Fibroblast of skin of abdomen (primary cell): Measurements from ENCODE around the gene PACRG.

ENCODE experiments used
- DNase-seq: peaks from one replicate; pipeline ENCODE4 v3.0.0-alpha.2; 2013

Gene PACRG

DNA sequence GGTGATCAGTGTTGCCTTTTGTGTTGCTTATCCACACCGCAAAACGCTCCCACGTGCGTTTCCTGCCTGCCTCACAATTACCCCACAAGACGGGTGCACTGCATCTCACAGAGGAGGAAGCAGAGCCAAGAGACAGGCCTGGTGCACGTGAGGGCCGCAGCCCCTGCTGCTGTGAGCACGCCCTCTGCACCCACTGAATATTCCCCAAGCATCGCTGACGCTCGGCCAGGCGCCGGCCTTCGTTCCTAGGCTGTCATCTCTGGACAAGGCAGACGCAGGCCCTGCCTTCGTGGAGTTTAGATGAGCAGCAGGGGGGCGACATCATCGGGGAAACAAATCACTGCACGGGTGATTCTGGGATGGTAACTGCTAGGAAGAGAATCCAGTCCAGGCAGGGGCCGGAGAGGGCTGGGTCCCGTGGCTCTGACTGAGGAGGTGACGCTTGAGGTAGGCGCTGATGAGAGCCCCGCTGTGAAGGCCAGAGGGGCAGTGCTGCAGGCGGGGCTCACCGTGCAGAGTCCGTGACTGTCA lies 524.4 kb downstream of the PACRG start:
- no peak for DNase-seq

DNA sequence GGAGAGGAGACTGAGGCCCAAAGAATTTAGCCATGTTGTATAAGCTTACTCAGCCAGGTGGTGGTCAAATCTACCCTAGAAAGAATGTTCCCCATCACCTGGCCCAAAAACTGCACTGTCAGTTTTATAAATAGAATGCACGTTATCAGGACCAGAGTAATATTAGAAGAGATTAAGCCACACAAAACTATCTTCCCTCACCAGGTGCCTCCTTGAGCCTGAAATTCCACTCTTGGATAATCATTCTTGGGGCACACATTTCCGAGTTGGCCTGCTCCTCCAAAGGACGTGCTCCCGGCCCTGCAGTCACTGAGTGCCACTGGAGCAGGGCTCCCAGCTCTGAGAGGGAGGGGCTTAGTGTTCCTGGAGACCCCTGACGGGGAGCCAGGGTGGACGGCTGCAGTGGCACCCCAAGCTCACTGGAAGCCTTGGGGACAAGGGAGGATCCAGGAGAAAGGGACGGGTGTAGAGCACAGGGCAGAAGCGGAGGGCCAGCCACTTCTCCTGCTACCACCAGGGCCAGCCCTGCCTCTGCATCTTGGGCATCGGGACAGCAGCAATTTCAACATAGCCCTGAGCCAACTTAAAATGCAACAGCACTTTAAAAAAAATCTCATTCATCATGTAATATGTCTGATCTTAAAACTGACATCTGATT lies 525.9 kb downstream of the PACRG start:
- DNase-seq, result no peak

DNA sequence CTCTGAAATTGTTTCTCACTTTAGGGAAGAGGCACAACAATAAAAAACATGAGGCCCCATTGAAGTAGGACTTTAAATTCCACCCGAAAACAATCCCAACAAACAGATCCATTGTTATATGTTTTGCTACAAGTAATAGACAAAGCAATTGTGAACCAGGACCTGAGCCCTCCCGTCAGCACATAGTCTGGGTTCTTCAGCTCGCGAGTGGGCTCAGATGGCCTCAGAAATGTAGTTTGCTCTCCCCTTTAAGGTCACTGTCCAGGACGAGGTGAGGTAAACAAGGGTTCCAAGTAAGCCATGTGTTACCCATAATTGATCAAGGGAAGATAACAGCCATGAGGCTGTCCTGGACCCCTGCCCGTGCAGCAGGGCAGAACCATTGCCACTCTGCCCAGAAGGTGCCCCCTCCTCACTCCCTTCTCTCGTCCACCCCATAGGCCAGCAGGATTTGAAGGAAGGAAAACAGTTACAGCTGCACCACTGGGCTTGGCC lies 526.6 kb downstream of the PACRG start:
- no peak for DNase-seq

DNA sequence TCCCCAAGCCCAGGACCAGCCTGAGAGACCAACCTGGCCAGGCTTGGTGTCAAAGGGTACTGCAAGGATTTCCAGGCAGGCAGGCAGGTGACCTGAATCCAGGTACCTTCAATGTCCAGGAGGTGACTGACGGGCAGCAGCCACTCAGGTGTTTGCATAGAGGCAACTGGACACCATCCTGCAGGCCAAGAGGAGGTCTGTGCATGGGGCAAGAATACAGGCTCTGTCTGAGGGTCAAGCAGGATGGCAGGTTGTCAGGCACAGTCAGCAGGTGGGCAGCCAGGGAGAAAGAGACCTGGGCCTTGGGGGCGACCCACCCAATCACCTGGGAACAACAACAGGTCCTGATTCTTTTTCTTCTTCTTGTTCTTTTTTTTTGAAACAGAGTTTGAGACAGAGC lies 527.5 kb downstream of the PACRG start:
- no peak for DNase-seq

DNA sequence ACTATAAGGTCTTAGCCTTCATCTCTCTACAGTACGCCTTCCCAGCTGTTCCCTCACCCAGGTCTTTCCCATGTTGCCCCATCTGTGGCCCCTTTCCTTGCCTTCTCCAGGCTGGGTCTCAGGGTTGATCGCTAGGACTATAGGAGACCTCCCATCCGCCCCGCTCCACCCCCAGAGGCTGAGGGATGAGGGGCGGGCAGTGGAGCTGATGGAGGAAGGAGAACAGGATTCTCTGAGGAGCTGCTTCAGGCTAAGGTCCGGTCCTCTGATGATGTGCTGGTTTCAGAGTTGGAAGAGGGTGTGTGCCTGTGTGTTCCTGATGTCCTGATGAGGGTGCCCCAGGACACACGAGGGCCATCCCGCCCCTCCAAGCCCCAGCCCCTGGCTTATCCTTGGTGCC lies 531.9 kb downstream of the PACRG start:
- no peak for DNase-seq

DNA sequence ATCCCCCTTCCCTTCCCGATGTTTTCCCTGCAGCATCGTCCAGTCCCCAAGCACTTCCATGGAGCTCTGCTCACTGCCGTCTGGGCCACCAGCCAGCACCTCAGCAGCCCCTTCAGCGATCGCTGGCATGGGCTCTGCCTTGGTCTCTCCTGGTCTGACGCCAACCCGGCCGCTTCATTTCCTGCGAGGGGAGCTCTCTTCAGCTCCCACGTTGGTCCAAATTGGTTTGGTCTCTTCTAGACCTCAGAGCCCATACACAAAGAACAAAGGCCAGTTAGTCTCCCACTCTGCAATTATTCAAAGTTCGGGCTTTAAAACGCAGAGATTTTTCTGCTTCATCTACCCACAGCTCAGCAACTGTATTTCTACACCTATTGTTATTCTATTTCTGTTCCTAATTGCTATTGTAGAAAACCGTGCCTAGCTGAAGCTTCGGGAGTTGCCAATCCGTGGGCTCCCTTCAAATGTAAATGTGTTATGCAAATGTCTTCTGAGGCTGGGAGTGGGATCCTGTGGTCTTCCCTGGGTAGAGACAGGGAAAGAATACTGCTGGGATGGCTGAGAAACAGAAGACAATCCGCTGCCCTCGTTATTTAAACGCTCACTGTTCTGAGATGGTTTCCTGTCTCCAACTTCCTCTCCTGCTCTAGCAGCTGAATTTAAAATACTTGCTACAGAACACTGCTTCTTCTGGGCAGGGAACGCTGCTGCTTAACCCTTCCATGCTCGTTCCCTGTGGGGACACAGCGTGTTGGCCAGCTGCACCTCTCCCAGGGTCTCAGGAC lies 532.5 kb downstream of the PACRG start:
- peak; percentile 29 for DNase-seq

DNA sequence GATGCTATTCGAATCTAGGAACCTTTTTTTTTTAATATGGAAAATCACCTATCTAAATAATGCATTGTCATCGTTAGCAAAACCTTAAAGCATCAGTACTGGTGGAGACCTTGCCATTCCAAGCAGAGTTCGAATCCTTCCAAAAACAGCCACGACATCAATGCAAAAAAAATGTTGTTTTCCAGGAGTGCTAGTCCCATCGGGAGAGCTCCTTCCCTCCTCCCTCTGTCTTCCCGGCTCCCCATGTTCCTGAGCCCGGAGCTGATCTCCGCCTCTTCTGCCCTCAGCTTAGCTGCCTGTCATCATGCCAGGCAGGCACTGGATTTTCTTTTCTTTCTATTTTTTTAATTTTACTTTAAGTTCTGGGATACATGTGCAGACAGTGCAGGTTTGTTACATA lies 533.1 kb downstream of the PACRG start:
- DNase-seq, result no peak

DNA sequence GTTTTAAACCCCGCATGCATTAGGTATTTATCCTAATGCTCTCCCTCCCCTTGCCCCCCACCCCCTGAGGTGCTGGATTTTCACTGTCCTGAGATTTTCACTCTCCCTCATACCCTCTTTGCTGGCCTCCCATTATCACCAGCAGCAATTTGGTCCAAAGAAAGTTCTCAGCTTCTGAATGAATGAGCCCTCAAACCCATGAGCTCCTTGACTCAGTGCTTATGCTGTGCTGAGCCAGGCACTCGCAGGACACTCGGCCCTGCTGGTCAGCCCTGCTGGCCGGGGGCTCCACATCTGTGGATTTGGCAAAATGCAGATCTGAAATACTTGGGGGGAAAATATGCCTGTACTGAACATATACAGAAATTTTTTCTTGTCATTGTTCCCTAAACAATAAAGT lies 533.6 kb downstream of the PACRG start:
- DNase-seq, result no peak

DNA sequence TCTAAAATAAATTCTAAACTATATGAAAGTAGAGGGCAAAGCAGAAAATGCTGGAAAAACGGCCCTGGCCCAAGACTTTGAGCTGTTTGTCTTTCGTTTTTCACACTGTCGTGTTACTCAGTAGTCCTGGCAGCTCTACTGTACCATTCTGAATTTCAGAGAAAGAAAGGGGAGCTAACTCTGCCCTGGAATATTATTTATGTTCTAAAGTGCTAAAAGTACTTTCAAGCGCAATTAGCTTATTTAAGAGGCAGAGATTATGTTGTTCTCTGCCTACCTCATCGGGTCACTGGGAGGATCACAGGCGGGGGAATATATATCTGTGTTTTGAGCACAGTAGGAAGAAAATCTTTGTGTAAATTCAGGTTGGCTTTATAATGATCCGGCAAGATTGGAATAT lies 534.3 kb downstream of the PACRG start:
- no peak for DNase-seq

DNA sequence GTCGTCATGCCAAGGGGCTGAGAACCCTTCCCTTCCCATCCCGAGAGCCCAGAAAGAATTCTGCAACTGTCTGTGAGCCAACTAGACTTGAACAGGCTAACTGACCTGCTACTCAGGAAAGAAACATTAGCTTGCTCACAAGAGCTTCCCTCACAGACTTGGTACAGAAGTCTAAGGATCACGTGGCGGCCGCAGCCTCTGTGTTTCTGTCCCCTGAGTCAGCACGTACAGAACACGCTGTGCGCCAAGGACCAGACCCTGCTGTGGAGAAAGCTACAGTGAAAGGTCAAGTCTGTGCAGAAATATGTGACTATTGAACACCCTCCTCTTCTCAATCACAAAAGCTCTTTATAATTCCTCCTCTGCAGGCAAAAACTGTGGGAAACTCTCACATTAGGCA lies 535.4 kb downstream of the PACRG start:
- no peak for DNase-seq

DNA sequence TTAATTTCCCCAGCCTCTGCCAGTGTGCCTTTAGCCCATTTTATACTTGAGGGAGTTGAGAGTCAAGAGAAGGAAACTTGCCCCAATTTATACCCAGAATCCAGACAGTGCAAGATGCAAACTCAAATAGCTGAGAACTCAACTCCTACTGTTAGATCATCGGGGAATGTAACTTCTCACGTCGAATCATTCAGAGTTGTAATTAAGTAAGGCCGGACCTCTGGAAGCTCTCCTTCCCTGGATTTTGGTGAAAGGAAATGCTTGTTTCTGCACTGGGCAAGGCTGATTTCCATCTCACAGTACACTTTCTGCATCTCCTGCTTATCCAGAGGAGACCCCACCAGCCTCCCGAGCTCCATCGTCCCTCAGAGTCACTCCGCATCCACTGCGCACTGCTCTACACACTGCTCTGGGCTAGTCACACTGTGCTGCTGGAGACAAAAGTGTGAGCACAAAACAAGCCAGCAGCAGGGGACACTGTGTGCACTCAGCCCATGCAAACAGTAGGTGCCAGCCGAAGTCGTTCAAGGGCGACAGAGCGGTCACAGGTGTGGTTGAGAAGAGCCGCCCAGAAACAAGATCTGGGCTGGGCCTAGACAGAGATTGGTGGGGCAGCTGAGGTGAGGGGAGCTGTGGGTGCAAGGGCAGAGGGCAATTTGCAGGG lies 536.4 kb downstream of the PACRG start:
- no peak for DNase-seq

DNA sequence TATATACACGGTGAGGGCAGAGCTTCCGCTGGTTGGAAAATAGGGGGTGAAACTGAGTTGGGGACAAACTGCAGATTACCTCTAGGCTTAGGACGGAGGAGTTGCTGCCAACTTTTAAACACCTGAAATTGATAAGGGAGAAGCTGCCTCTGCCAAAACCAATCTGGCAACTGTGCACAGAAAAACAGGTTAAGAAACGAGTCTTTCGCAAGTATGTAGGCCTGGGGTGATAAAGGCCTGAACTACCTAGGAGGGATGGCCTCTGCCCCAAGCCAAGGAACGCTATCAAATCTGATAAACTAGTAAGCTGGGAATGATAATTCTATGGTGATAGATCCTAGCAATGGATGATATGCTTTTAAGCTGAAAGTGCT lies 536.9 kb downstream of the PACRG start:
- DNase-seq, result no peak

DNA sequence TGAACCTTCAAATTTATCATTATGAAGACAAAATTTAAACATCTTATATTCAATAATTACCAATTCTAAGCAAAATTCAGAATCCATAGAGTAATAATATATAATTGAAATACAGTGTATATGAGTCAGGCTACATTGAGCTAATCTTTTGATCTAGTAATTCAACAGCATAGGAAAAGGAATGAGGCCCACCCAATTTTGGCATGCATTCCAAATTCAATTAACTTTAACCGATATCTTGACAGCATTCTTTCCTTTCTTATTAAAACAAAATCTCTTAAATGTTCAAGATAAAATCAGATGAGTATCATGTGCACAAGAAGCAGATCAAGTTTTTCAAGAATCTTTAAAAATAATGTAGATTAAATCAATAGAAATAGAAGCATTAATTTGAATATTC lies 553.9 kb downstream of the PACRG start:
- no peak for DNase-seq

DNA sequence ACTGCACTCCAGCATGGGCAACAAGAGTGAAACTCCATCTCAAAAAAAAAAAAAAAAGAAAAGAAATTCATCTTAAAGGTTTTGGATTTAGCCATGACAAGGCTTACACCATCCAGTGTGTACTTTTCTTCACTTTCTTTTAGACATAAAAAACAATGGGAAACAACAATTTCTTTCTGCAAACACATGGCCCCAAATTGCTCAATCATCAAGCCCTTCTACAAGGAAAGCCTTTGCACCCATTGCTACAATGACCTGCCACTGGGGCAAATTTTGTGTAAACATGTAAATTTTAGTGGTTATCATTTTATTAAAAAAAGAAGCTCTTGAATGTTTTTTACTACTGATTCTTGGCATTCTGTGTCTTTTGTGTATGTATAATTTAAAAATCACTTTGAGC lies 554.9 kb downstream of the PACRG start:
- no peak for DNase-seq

DNA sequence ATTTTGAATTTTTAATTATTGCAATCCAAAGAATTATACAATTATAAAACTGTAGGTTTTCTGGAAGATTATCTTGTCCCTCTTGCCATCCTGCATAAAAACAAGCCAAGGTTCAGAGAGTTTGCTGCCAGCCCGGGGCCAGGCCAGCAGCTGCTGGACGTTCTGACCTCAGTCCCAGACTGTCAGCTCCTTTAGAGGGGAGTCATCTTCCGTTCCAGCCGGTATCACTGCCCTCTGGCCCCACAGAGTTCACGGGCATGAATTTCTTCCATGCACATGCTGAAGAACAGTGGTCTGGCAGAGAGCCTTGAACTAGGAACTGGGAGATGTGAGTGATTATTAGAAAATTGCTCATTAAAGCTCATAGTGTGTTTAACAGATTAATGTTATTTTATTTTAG lies 556.4 kb downstream of the PACRG start:
- no peak for DNase-seq

DNA sequence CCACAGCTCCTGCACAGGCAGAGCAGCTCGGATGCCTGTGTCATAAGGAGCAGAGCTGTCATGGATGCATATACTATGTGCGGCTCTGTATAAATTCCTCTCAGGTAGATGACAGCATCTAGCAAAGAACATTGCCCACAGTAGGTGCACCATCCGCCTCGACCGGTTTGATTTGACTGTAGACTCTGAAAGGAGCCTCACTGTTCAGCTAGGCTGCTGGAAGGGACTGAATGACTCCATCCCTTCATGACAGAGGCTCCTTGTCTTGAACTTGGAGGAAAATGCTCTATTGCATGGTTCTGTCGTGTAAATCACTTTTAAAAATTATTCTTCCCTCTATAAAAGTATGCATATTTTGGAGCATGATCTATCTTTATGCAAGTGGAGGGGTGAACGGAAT lies 557.9 kb downstream of the PACRG start:
- no peak for DNase-seq

DNA sequence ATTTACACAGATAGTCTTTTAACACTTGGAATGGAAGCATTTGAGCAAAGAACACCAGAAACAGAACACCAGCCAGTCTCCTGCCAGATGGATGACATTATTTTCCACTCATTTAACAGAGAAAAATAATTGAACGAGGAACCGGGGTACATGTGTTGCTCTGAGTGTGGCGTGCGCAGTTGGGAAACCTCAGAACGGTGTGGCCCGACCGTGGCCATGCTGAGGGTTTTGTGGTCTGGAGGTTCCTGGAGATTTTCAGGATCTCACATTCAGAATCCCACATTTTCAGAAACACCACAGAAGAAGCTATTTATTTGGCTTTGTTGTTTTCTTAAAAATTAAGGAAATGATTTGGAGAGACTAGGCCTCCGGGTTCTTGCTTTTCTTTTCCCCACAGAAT lies 559.9 kb downstream of the PACRG start:
- peak; percentile 25 for DNase-seq

DNA sequence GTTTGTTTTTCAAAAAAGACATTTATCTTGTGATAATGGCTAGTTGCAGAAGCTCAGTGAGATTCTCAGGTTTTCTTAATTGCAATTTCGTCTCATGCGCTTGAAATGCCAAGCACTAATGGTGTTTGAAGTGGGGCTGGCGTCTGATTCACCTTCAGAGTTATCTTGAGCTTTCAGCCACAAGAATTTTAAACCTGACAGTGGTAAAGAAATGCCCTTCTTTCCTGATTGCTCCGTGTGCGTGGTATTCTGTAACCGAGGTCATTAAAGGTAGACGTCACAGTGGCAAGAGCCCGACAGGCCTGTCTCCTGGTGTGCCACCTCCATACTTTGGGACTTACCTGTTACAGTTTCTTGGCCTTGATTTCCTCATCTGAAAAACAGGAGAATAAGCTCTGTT lies 560.3 kb downstream of the PACRG start:
- DNase-seq, result no peak

DNA sequence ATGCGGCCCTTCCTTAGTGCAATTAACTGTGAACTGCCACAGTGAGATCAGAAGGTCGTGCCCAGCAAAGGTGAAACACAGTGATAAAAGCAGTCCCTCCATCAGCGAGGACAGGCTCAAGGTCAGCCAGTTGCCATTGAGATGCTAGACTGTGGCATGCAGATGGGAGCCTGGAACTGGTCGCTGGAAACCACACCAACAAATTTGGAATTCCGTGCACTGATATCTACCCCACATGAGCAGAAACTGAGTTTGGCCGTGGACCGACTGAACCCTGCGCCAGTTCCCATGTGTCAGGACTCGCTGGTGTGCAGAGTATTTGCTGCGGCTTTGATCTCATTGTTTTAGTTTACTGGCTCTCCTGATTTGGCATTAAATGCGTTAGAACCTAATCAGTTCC lies 561.1 kb downstream of the PACRG start:
- DNase-seq, result no peak

DNA sequence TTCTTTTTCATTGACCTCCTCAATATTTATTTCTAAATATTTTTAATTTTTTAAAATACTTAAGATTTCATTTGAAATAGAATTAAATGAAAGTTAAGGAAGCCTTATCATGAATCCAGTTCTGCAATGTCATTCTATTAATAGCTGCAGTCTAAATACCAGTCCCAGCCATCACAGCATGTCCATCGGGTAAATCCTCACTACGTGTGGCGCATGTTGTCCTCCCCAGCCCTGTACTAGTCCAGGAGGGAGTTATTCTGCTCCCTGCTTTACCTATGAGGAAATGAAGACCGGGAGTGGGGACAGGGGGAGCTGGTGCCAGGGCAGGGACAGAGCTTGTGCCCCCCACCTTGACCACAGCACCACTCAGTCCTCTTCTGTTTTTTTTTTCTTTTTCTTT lies 561.7 kb downstream of the PACRG start:
- DNase-seq, result no peak

DNA sequence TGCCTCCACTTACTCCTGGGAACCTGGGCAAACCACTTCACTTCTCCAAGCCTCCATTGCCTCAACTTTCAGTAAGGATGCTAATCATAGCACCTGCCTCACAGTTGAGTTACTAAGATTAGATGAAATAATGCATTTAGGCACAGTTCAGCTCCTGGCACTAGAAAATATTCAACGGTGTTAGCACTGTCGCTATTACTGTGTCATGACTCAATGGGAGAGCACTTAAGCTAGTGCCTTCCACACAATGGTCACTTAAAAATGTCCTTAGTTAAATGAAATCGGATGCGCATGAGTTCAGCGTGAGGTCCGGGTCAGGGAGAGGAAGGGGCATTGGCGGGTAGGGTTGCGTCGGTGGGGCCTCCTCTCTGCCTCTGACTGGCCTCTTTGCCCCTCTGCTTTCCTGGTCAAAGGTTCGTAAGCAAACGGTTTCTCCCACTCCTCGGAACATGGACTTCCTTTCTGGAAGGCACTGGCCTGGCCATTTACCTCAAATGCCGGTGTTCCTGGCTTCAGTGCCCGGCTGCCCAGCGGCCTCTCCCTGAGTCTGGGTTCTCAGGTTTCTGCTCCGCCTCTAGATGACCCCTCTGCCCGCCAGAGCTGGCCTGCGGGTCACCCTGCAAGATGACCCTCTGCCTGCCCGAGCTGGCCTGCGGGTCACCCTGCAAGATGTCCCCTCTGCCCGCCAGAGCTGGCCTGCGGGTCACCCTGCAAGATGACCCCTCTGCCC lies 562.9 kb downstream of the PACRG start:
- DNase-seq, result no peak

DNA sequence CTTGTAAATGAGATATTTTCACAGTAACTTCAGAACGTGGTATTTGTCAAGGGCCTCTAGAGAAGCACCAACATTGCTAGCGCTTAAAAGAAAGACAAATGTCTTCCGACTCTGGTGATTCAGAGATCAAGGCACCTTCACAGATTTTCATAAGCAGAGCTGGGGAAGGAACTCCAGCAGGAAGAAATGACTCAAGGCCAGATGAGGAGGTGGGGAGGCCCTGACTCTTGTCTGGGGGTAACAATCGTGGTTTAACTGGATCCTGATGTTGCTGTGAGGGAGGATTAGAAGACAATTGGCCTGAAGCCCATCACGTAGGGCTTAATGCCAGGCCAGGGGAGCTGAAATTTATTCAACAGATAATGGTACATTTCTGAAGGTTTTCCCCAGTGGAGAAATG lies 563.8 kb downstream of the PACRG start:
- peak; percentile 93 for DNase-seq

DNA sequence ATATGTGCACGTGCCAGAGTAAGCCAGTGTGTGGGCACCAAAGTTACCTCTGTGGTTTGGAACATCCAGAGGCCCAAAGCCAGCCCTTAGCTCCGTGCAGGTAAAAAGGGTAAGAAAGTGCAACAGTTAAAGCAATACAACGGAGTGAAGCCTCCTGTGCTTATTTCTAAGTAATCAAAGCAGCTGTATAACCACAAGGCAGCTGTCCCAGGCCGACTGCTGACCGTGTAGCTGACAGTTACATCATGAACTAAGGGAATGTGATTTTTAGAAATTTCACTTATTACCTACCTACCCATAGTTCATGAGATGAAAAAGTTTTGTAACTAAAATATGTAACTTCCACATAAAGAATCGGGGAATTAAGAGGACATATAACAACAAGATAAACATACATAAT lies 565.5 kb downstream of the PACRG start:
- no peak for DNase-seq
